CD14-positive monocyte (primary cell): ENCODE measurements around the gene EFCAB13. TPM values are rescaled to one million over a fixed set of nuclear protein-coding genes. Genes with fewer than 3 reads are reported as not detected.
A peak's percentile ranks its signal among the peaks of the same experiment; 100 is the strongest.

Experiments
- DNase-seq, 3 donors: peaks; one replicate each; pipeline ENCODE4 v3.0.0-alpha.2; 2011 to 2022
- H2AFZ ChIP-seq: 2 replicates; pipeline ENCODE4 v1.6.0; 2012; ENCODE audit warnings: mild to moderate bottlenecking, low read depth, low read length, inconsistent platforms; ENCODE audit not compliant: insufficient read depth, poor library complexity, severe bottlenecking
- H3K27ac ChIP-seq, 2 donors: 1 replicate in 1 of 2; 2 replicates in 1 of 2; pipeline ENCODE4 v1.5.1; 2012 to 2013; ENCODE audit warnings: low read length in 2 of 2, control low read depth in 1 of 2, inconsistent platforms in 1 of 2, low read depth in 1 of 2, mild to moderate bottlenecking in 1 of 2
- H3K27me3 ChIP-seq, 2 donors: one replicate each; pipeline versions ENCODE4 v1.6.0 to v1.6.1; 2011 to 2013; ENCODE audit warnings: low read length in 2 of 2; ENCODE audit not compliant: control insufficient read depth in 2 of 2, insufficient read depth in 2 of 2
- H3K36me3 ChIP-seq, 2 donors: replicated peaks in 1 of 2; 1 replicate in 1 of 2; 2 replicates in 1 of 2; pipeline versions ENCODE4 v1.5.1 to v1.6.1; 2012 to 2013; ENCODE audit warnings: low read length in 2 of 2, control low read depth in 1 of 2, inconsistent platforms in 1 of 2, mild to moderate bottlenecking in 1 of 2; ENCODE audit not compliant: insufficient read depth in 2 of 2, control insufficient read depth in 1 of 2
- H3K4me1 ChIP-seq, 2 donors: 1 replicate in 1 of 2; 2 replicates in 1 of 2; pipeline versions ENCODE4 v1.5.1 to v1.6.1; 2012 to 2013; ENCODE audit warnings: low read length in 2 of 2, control low read depth in 1 of 2, inconsistent platforms in 1 of 2, mild to moderate bottlenecking in 1 of 2, moderate library complexity in 1 of 2; ENCODE audit not compliant: insufficient read depth in 2 of 2, control insufficient read depth in 1 of 2
- H3K4me2 ChIP-seq: replicated peaks from 2 replicates; pipeline ENCODE3; 2012; ENCODE audit warnings: low read length, moderate library complexity, mild to moderate bottlenecking; ENCODE audit not compliant: poor library complexity, severe bottlenecking; ENCODE audit errors: extremely low read depth
- H3K4me3 ChIP-seq, 3 experiments: fragments of 200-600 bp in 1 of 3; sonication (generic) in 1 of 3; replicated peaks in 1 of 3; 1 replicate in 2 of 3; 2 replicates in 1 of 3; pipeline ENCODE4 v1.5.1; 2011 to 2013; ENCODE audit warnings: low read length in 3 of 3, mild to moderate bottlenecking in 3 of 3, control low read depth in 2 of 3, low read depth in 2 of 3, inconsistent platforms in 1 of 3, moderate library complexity in 1 of 3
- H3K79me2 ChIP-seq: 2 replicates; pipeline ENCODE4 v1.6.0; 2012; ENCODE audit warnings: mild to moderate bottlenecking, control low read depth, inconsistent platforms, low read length, moderate library complexity; ENCODE audit not compliant: insufficient read depth
- H3K9ac ChIP-seq: 2 replicates; pipeline ENCODE4 v1.6.0; 2017; ENCODE audit warnings: low read length, mild to moderate bottlenecking; ENCODE audit not compliant: insufficient read depth, poor library complexity, severe bottlenecking
- H3K9me3 ChIP-seq, 2 donors: replicated peaks in 1 of 2; 1 replicate in 1 of 2; 2 replicates in 1 of 2; pipeline versions ENCODE4 v1.5.1 to v1.6.1; 2012 to 2013; ENCODE audit warnings: low read length in 2 of 2, control low read depth in 1 of 2; ENCODE audit not compliant: control insufficient read depth in 1 of 2, insufficient read depth in 1 of 2
- H4K20me1 ChIP-seq: 2 replicates; pipeline ENCODE4 v1.6.0; 2012; ENCODE audit warnings: mild to moderate bottlenecking, low read length, control low read depth, moderate library complexity; ENCODE audit not compliant: insufficient read depth
- H3K27ac Mint-ChIP-seq, 7 donors: one replicate each; pipeline ENCODE4 v1.8.0; 2020; ENCODE audit warnings: mild to moderate bottlenecking in 7 of 7, mixed read lengths in 7 of 7, moderate library complexity in 6 of 7, inconsistent platforms in 2 of 7
- H3K27me3 Mint-ChIP-seq, 3 donors: one replicate each; pipeline ENCODE4 v1.8.0; 2021 to 2022; ENCODE audit warnings: low read depth in 3 of 3, mild to moderate bottlenecking in 3 of 3, mixed read lengths in 3 of 3, moderate library complexity in 3 of 3, inconsistent platforms in 1 of 3
- H3K36me3 Mint-ChIP-seq, 2 donors: one replicate each; pipeline ENCODE4 v1.8.0; 2020; ENCODE audit warnings: mixed read lengths in 2 of 2, inconsistent platforms in 1 of 2, mild to moderate bottlenecking in 1 of 2
- H3K4me1 Mint-ChIP-seq: one replicate; pipeline ENCODE4 v1.8.0; 2020; ENCODE audit warnings: mild to moderate bottlenecking, mixed read lengths
- H3K4me3 Mint-ChIP-seq, 2 donors: one replicate each; pipeline ENCODE4 v1.8.0; 2020; ENCODE audit warnings: mild to moderate bottlenecking in 2 of 2, mixed read lengths in 2 of 2, moderate library complexity in 1 of 2
- H3K9me3 Mint-ChIP-seq, 7 donors: one replicate each; pipeline ENCODE4 v1.8.0; 2020 to 2022; ENCODE audit warnings: mixed read lengths in 7 of 7, mild to moderate bottlenecking in 6 of 7, moderate library complexity in 6 of 7, inconsistent platforms in 2 of 7
- WGBS: methylation state at CpG from one replicate; pipeline ENCODE4 v1.1.5; 2013; ENCODE audit warnings: missing lambda C conversion rate; ENCODE audit not compliant: insufficient coverage; 5-methylcytosine and 5-hydroxymethylcytosine counted together
- intact Hi-C, 2 donors: fragments of 100-400 bp; cut with micrococcal nuclease; formaldehyde crosslinking; loops; one replicate each; pipeline versions ENCODE4 v1.15.0 to v1.15.1; 2023
- polyA plus RNA-seq, 3 donors: library from polyadenylated mRNA; depleted of rRNA in 1 of 3; unstranded in 2 of 3; stranded (reverse) in 1 of 3; fragments of 300-500 nt in 2 of 3; fragments of >200 nt in 1 of 3; fragmentation: Illumina TruSeq in 2 of 3; gene quantifications; 1 replicate in 2 of 3; 2 replicates in 1 of 3; pipeline ENCODE4 v1.2.3, GENCODE V29; 2012 to 2021
- TF ChIP-seq, protein P1 (sequence below): fragments of 200-600 bp; IDR thresholded peaks from one replicate; pipeline ENCODE4 v1.8.0; 2022; ENCODE audit warnings: antibody characterized with exemption, mild to moderate bottlenecking

Gene EFCAB13
- polyA plus RNA-seq, 3 donors = 1.0 to 5.7 (median 3.5) TPM

DNA sequence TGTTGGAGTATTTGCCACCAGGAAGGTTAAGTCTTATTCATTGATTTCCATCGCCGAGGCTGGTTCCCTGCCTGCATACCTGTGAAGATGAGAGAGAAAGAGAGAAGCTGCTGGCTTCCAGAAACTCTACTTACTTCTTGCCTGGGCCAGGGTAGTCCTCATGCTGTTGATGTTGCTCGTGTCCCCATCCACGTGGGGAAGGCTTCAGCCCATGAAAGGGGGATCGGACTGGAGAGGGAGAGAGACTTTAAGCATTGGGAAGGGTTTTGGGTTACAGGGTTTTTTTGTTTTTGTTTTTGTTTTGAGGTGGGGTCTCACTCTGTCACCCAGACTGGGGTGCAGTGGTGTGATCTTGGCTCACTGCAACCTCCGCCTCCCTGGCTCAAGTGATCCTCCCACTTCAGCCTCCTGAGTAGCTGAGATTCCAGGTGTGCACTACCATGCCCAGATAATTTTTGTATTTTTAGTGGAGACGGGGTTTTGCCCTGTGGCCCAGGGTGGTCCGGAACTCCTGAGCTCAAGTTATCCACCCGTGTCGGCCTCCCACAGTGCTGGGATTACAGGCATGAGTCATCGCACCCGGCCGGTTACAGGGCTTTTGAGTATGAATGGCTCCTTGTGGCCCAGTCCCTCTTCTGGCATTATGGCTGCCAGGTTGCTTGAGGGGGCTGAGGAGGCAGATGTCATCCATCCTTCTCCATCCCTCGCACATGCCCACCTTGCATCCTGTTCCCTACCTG is 43.5 kb upstream of the EFCAB13 start:
- peaks cover 0 to 1% of the 10 kb centered on the region in 2 donors for H3K36me3 Mint-ChIP-seq
- WGBS = 81% methylated on average over 5 of the region's 14 CpGs
- Histone ChIP-seq H3K9ac (no peak overlapping the region), H2AFZ (peak overlapping the region; percentile 72), H3K4me3 (no peak overlapping the region), H3K79me2 (no peaks in the 10 kb centered on the region), H3K9me3 (no peaks in the 10 kb centered on the region), H3K4me1 (peaks cover 63 to 64% of the 10 kb centered on the region in 2 donors), H3K4me2 (peak overlapping the region; percentile 68), H3K27ac (peak overlapping the region; percentile 72 to 77), H4K20me1 (no peaks in the 10 kb centered on the region), H3K36me3 (no peaks in the 10 kb centered on the region), H3K27me3 (no peaks in the 10 kb centered on the region)
- TF ChIP-seq, protein P1, sequence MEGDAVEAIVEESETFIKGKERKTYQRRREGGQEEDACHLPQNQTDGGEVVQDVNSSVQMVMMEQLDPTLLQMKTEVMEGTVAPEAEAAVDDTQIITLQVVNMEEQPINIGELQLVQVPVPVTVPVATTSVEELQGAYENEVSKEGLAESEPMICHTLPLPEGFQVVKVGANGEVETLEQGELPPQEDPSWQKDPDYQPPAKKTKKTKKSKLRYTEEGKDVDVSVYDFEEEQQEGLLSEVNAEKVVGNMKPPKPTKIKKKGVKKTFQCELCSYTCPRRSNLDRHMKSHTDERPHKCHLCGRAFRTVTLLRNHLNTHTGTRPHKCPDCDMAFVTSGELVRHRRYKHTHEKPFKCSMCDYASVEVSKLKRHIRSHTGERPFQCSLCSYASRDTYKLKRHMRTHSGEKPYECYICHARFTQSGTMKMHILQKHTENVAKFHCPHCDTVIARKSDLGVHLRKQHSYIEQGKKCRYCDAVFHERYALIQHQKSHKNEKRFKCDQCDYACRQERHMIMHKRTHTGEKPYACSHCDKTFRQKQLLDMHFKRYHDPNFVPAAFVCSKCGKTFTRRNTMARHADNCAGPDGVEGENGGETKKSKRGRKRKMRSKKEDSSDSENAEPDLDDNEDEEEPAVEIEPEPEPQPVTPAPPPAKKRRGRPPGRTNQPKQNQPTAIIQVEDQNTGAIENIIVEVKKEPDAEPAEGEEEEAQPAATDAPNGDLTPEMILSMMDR = no peak
- H3K9me3 Mint-ChIP-seq = peaks cover 0 to 3% (median 0%) of the 10 kb centered on the region in 7 donors
- H3K4me3 Mint-ChIP-seq = peak overlapping the region; percentile 21 to 50
- peak overlapping the region; percentile 86 to 95 (median 90) for H3K27ac Mint-ChIP-seq
- DNase-seq = peak in 1 of 3 donors; percentile 26
- no peaks in the 10 kb centered on the region for H3K27me3 Mint-ChIP-seq
- H3K4me1 Mint-ChIP-seq = peaks cover 62% of the 10 kb centered on the region
- intact Hi-C loops = no loop called here

DNA sequence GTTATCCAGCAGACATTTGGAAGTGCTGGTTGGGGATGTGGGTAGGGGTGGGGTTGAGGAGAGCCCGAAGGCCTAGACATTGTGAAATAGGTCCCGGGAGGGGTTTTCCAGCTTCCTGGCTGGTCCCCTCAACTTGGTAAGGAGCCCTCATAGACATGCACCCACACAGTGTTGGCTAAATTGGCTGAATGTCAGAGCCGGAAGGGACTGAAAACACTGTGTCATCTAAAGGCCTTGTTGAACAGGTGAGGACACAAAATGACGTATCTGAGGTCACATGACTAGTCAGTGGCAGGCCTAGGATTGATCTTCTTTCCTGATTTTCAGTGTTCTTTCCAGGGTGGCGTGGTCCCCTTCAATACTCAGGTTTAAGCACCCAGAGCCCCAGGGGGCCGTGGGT is 42.5 kb upstream of the EFCAB13 start:
- Histone ChIP-seq H3K79me2 (no peaks in the 10 kb centered on the region), H2AFZ (no peak overlapping the region), H3K27me3 (no peaks in the 10 kb centered on the region), H3K9me3 (no peaks in the 10 kb centered on the region), H3K4me1 (peaks cover 54% of the 10 kb centered on the region in 2 donors), H3K4me3 (no peak overlapping the region), H3K9ac (no peak overlapping the region), H4K20me1 (no peaks in the 10 kb centered on the region), H3K27ac (no peak overlapping the region), H3K36me3 (no peaks in the 10 kb centered on the region), H3K4me2 (no peak overlapping the region)
- H3K4me1 Mint-ChIP-seq = peaks cover 56% of the 10 kb centered on the region
- H3K4me3 Mint-ChIP-seq = no peak overlapping the region
- intact Hi-C loops = no loop called here
- DNase-seq = peak in 1 of 3 donors; percentile 47
- WGBS = 84% methylated on average over 3 of the region's 6 CpGs
- peaks cover 0 to 3% (median 0%) of the 10 kb centered on the region in 7 donors for H3K9me3 Mint-ChIP-seq
- peaks cover 0 to 1% of the 10 kb centered on the region in 2 donors for H3K36me3 Mint-ChIP-seq
- TF ChIP-seq, protein P1 = no peak
- peak overlapping the region in 4 of 7 donors; percentile 3 to 33 (median 26) for H3K27ac Mint-ChIP-seq
- H3K27me3 Mint-ChIP-seq = peaks cover 0 to 2% (median 1%) of the 10 kb centered on the region in 3 donors
